Muscle layer of duodenum (tissue), 2 donors: ENCODE measurements around the gene EIF1AD.
"Not testable (repeated sequence)": the region's sequence is repeated elsewhere in the genome, so short reads cannot be mapped to it uniquely, and the experiment has no call there.

Source experiments
- H3K27ac ChIP-seq: one replicate; pipeline ENCODE4 v1.7.0; 2013; ENCODE audit warnings: mild to moderate bottlenecking, low read length
- H3K27me3 ChIP-seq: one replicate; pipeline ENCODE4 v1.7.0; 2013; ENCODE audit warnings: low read depth, mild to moderate bottlenecking, control low read depth, low read length
- H3K36me3 ChIP-seq, 2 donors: one replicate each; pipeline ENCODE4 v1.7.0; 2013; ENCODE audit warnings: low read length in 2 of 2, control low read depth in 1 of 2, mild to moderate bottlenecking in 1 of 2; ENCODE audit not compliant: insufficient read depth in 2 of 2, control insufficient read depth in 1 of 2
- H3K4me1 ChIP-seq, 2 donors: one replicate each; pipeline ENCODE4 v1.7.0; 2013; ENCODE audit warnings: low read length in 2 of 2, mild to moderate bottlenecking in 2 of 2, control low read depth in 1 of 2, moderate library complexity in 1 of 2; ENCODE audit not compliant: insufficient read depth in 2 of 2, control insufficient read depth in 1 of 2
- H3K4me3 ChIP-seq, 2 donors: one replicate each; pipeline ENCODE4 v1.7.0; 2013; ENCODE audit warnings: low read length in 2 of 2, low read depth in 1 of 2, mild to moderate bottlenecking in 1 of 2
- H3K9me3 ChIP-seq, 2 donors: one replicate each; pipeline ENCODE4 v1.7.0; 2013; ENCODE audit warnings: low read length in 2 of 2, control low read depth in 1 of 2, mild to moderate bottlenecking in 1 of 2; ENCODE audit not compliant: control insufficient read depth in 1 of 2
- donor health status: healthy.

Gene EIF1AD

DNA sequence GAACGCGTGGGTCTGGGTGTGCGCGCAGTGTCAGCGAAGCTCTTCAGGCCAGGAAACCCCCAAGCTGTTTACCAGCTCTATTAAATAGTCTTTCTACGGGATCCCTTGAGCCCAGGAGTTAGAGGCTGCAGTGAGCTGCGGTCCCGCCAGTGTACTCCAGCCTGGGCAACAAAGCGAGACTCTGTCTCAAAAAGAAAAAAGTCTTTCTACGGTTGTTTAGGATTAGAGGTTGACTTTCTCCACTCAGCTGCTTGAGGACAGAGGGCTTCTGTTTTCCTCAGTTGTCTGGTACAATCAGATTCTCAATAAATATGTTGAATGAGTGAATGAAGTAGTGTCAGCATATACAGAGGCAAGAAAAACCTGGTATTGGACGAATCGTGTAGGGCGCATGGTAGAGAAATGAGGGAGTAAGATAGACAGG lies 39.8 kb downstream of the EIF1AD start:
- Histone ChIP-seq H3K36me3 (peaks cover 32 to 35% of the 10 kb centered on the region in 2 donors), H3K27me3 (no peaks in the 10 kb centered on the region), H3K4me1 (peaks cover 10 to 26% of the 10 kb centered on the region in 2 donors), H3K9me3 (no peaks in the 10 kb centered on the region), H3K27ac (peak overlapping the region; percentile 7), H3K4me3 (peak overlapping the region; percentile 76 to 96)

- H3K36me3 ChIP-seq: peaks cover 26 to 29% of the 10 kb centered on the region in 2 donors
- H3K4me3 ChIP-seq: peak within 1 kb of the TSS; percentile 96 to 97
- no peaks in the 10 kb centered on the region for H3K27me3 ChIP-seq
- no peaks in the 10 kb centered on the region for H3K9me3 ChIP-seq
- peak within 1 kb of the TSS; percentile 98 for H3K27ac ChIP-seq
- H3K4me1 ChIP-seq: peaks cover 10 to 26% of the 10 kb centered on the region in 2 donors
Observed at GRCh38 chr11:65961267-65962140, 40.5 kb downstream of the EIF1AD start, which contains the start of gene SART1. Gene SART1, plus strand, starts transcription at chr11:65961734. Its CDS starts 47 bp downstream, at chr11:65961781.

DNA sequence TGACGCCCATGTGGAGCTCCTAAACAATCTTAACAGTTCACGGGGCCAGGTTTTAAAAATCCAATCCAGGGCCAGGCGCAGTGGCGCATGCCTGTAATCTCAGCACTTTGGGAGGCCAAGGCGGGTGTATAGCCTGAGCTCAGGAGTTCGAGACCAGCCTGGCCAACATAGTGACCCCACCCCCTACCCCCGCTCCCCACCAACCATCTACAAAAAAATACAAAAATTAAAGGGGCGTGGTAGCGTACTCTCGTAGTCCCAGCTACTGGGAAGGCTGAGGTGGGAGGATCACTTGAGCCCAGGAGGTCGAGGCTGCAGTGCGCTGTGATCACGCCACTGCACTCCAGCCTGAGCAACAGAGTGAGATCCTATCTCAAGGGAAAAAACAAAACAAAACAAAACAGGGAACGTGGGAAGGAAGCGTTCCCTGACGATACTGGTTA lies 41.1 kb downstream of the EIF1AD start:
- Histone ChIP-seq H3K4me1 (peaks cover 10 to 26% of the 10 kb centered on the region in 2 donors), H3K27me3 (no peaks in the 10 kb centered on the region), H3K27ac (peak overlapping the region; percentile 98), H3K36me3 (peaks cover 20 to 22% of the 10 kb centered on the region in 2 donors), H3K4me3 (peak overlapping the region; percentile 96 to 97), H3K9me3 (no peaks in the 10 kb centered on the region)

GRCh38 chr11:65958774-65959420 lies 43.1 kb downstream of the EIF1AD start:
- Histone ChIP-seq H3K36me3 (peaks cover 1 to 3% of the 10 kb centered on the region in 2 donors), H3K4me3 (no peak overlapping the region), H3K27me3 (no peaks in the 10 kb centered on the region), H3K4me1 (peaks cover 10 to 20% of the 10 kb centered on the region in 2 donors), H3K27ac (no peak overlapping the region), H3K9me3 (no peaks in the 10 kb centered on the region)

DNA sequence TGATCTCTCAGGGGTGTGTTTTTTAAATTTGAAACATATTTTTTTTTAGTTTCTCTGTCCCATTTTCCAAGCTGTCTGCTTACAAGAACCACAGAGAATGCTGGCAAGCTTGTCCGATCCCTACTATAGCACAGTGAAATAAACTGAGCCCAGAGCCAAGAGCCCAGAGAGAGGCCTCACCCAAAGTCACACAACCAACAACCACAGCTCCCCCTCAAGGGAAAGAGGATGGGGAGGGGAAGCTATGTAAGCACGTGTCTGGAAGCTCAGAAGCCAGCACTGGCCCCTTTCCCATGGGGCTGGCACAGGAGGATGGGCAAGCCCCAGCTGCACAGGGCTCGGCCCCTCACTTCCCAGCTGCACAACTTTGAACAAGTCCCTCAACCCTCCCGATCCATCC lies 43.7 kb downstream of the EIF1AD start:
- Histone ChIP-seq H3K9me3 (no peaks in the 10 kb centered on the region), H3K27ac (no peak overlapping the region), H3K27me3 (no peaks in the 10 kb centered on the region), H3K36me3 (no peaks in the 10 kb centered on the region), H3K4me3 (no peak overlapping the region), H3K4me1 (peaks cover 10 to 14% of the 10 kb centered on the region in 2 donors)

- Histone ChIP-seq H3K27me3 (no peaks in the 10 kb centered on the region), H3K4me1 (no peaks in the 10 kb centered on the region), H3K27ac (no peak overlapping the region), H3K36me3 (no peaks in the 10 kb centered on the region), H3K4me3 (no peak overlapping the region), H3K9me3 (no peaks in the 10 kb centered on the region)
Observed at GRCh38 chr11:65954771-65955170, 47.2 kb downstream of the EIF1AD start.

- Histone ChIP-seq H3K27me3 (no peaks in the 10 kb centered on the region), H3K4me1 (no peaks in the 10 kb centered on the region), H3K9me3 (no peaks in the 10 kb centered on the region), H3K27ac (no peak overlapping the region), H3K36me3 (no peaks in the 10 kb centered on the region), H3K4me3 (no peak overlapping the region)
Observed at GRCh38 chr11:65953471-65953870, 48.5 kb downstream of the EIF1AD start.

GRCh38 chr11:65952052-65952521 lies 49.9 kb downstream of the EIF1AD start:
- no peak overlapping the region for H3K27ac ChIP-seq
- H3K36me3 ChIP-seq: no peaks in the 10 kb centered on the region
- H3K9me3 ChIP-seq: no peaks in the 10 kb centered on the region
- H3K4me1 ChIP-seq: no peaks in the 10 kb centered on the region
- no peaks in the 10 kb centered on the region for H3K27me3 ChIP-seq
- H3K4me3 ChIP-seq: no peak overlapping the region

DNA sequence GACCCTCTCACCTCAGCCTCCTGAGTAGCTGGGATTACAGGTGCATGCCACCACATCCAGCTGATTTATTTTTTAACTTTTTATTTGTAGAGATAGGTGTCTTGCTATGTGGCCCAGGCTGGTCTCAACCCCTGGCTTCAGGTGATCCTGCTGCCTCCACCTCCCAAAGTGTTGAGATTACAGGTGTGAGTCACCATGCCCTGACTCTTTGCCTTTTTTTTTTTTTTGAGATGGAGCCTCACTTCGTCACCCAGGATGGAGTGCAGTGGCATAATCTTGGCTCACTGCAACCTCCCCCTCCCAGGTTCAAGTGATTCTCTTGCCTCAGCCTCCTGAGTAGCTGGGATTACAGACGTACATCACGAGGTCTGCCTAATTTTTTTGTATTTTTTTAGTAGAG lies 50.3 kb downstream of the EIF1AD start:
- H3K4me1 ChIP-seq: not testable (repeated sequence)

DNA sequence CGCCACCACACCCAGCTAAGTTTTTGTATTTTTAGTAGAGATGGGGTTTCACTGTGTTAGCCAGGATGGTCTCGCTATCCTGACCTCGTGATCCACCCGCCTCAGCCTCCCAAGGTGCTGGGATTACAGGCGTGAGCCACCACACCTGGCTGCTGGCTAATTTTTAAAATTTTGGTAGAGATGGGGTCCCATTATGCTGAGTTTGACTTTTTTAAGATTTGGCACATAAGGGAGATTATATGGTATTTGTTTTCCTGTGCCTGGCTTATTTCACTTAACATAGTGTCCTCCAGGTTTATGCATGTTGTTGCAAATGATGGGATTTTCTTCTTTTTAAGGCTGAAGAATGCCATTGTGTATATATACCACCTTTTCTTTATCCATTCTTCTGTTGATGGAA lies 51.2 kb downstream of the EIF1AD start:
- not testable (repeated sequence) for H3K27ac ChIP-seq, H3K36me3 ChIP-seq, H3K27me3 ChIP-seq, H3K9me3 ChIP-seq, H3K4me3 ChIP-seq, H3K4me1 ChIP-seq

More for the DNA sequence above, 50.3 kb downstream of the EIF1AD start:
- not testable (repeated sequence) for H3K9me3 ChIP-seq, H3K27ac ChIP-seq, H3K36me3 ChIP-seq, H3K4me3 ChIP-seq, H3K27me3 ChIP-seq

GRCh38 chr11:65947603-65948125 lies 54.3 kb downstream of the EIF1AD start:
- Histone ChIP-seq H3K27me3 (no peaks in the 10 kb centered on the region), H3K9me3 (no peaks in the 10 kb centered on the region), H3K4me1 (no peaks in the 10 kb centered on the region), H3K27ac (no peak overlapping the region), H3K36me3 (no peaks in the 10 kb centered on the region), H3K4me3 (no peak overlapping the region)
